ENCODE data around the gene PPP1R13B.
A peak's percentile ranks its signal among the peaks of the same experiment; 100 is the strongest.

Gene PPP1R13B

GRCh38 chr14:103870891-103871595, 23.7 kb upstream of the PPP1R13B start:
- DNase-seq (ENCODE audit: low read depth), result no peak
- no peak overlapping the region for H3K4me3 ChIP-seq (ENCODE audit: low read length)
- no peak for TF ChIP-seq CTCF (IDR thresholded peaks at IDR 0.05; ENCODE audit: insufficient read depth, low read depth, low read length, missing control alignments)

- no peak for DNase-seq (ENCODE audit: low read depth)
- no peak overlapping the region for H3K4me3 ChIP-seq (ENCODE audit: low read length)
- TF ChIP-seq CTCF (IDR thresholded peaks at IDR 0.05; ENCODE audit: insufficient read depth, low read depth, low read length, missing control alignments), result no peak
Measured at GRCh38 chr14:103870144-103870876, 22.9 kb upstream of the PPP1R13B start.

- H3K4me3 ChIP-seq (ENCODE audit: low read length), result no peak overlapping the region
- DNase-seq (ENCODE audit: low read depth), result no peak
- no peak for TF ChIP-seq CTCF (IDR thresholded peaks at IDR 0.05; ENCODE audit: insufficient read depth, low read depth, low read length, missing control alignments)
Measured at GRCh38 chr14:103869406-103870143, 22.2 kb upstream of the PPP1R13B start.

GRCh38 chr14:103868242-103868897, 21.0 kb upstream of the PPP1R13B start:
- peak; percentile 99 for DNase-seq (ENCODE audit: low read depth)
- no peak overlapping the region for H3K4me3 ChIP-seq (ENCODE audit: low read length)

GRCh38 chr14:103867523-103867953, 20.2 kb upstream of the PPP1R13B start:
- no peak for TF ChIP-seq CTCF (IDR thresholded peaks at IDR 0.05; ENCODE audit: insufficient read depth, low read depth, low read length, missing control alignments)
- peak; percentile 84 for DNase-seq (ENCODE audit: low read depth)
- H3K4me3 ChIP-seq (ENCODE audit: low read length), result no peak overlapping the region

More at GRCh38 chr14:103868242-103868897, 21.0 kb upstream of the PPP1R13B start:
- TF ChIP-seq CTCF (IDR thresholded peaks at IDR 0.05; ENCODE audit: insufficient read depth, low read depth, low read length, missing control alignments), result peak; percentile 29

- no peak overlapping the region for H3K4me3 ChIP-seq (ENCODE audit: low read length)
- DNase-seq (ENCODE audit: low read depth), result no peak
- no peak for TF ChIP-seq CTCF (IDR thresholded peaks at IDR 0.05; ENCODE audit: insufficient read depth, low read depth, low read length, missing control alignments)
Measured at GRCh38 chr14:103867020-103867419, 19.6 kb upstream of the PPP1R13B start.

Measured in epithelial cell of esophagus (primary cell).